ENCODE measurements around the gene CASR. TPM values are rescaled to one million over a fixed set of nuclear protein-coding genes. Genes with fewer than 3 reads are reported as not detected.

CASR gene
- total RNA-seq, 2 donors from 2014 or later: 1.2 TPM; not detected in 1

GRCh38 chr3:122219242-122219872 is 35.9 kb downstream of the CASR start:
- intact Hi-C loops (cut with DNase I): no loop called here
- no peak overlapping the region for H3K27ac ChIP-seq
- no peaks in the 10 kb centered on the region for H3K27me3 ChIP-seq (replicated peaks; ENCODE audit: insufficient read depth)
- H3K4me3 ChIP-seq: no peak overlapping the region
- no peaks in the 10 kb centered on the region for H3K4me1 ChIP-seq (replicated peaks)
- H3K9me3 ChIP-seq: no peaks in the 10 kb centered on the region
- TF ChIP-seq CTCF (IDR thresholded peaks at IDR 0.05) (no peak), POLR2A (IDR thresholded peaks at IDR 0.05) (no peak)
- DNase-seq (ENCODE audit: low spot score): no peak
- WGBS: 91% methylated on average over 1 of the region's 1 CpG
- no peaks in the 10 kb centered on the region for H3K36me3 ChIP-seq

- H3K4me1 ChIP-seq (replicated peaks): no peaks in the 10 kb centered on the region
- intact Hi-C loops (cut with DNase I): no loop called here
These were observed 43.7 kb downstream of the CASR start for GRCh38 chr3:122227036-122227781.

GRCh38 chr3:122230174-122230573 is 46.7 kb downstream of the CASR start:
- intact Hi-C loops (cut with DNase I): no loop called here
- TF ChIP-seq CTCF (IDR thresholded peaks at IDR 0.05) (no peak), POLR2A (IDR thresholded peaks at IDR 0.05) (no peak), POLR2AphosphoS5 (IDR thresholded peaks at IDR 0.05) (no peak)
- 82% methylated on average over 23 of the region's 23 CpGs for WGBS
- H3K4me1 ChIP-seq (replicated peaks): no peaks in the 10 kb centered on the region
- no peak for DNase-seq (ENCODE audit: low spot score)
- no peaks in the 10 kb centered on the region for H3K27me3 ChIP-seq (replicated peaks; ENCODE audit: insufficient read depth)
- H3K36me3 ChIP-seq: no peaks in the 10 kb centered on the region
- H3K9me3 ChIP-seq: no peaks in the 10 kb centered on the region
- no peak overlapping the region for H3K27ac ChIP-seq
- no peak overlapping the region for H3K4me3 ChIP-seq

More at GRCh38 chr3:122227036-122227781, 43.7 kb downstream of the CASR start:
- no peak overlapping the region for H3K4me3 ChIP-seq
- WGBS: 90% methylated on average over 23 of the region's 23 CpGs
- no peaks in the 10 kb centered on the region for H3K27me3 ChIP-seq (replicated peaks; ENCODE audit: insufficient read depth)
- no peaks in the 10 kb centered on the region for H3K36me3 ChIP-seq
- no peaks in the 10 kb centered on the region for H3K9me3 ChIP-seq
- H3K27ac ChIP-seq: no peak overlapping the region
- TF ChIP-seq CTCF (IDR thresholded peaks at IDR 0.05) (no peak), POLR2AphosphoS5 (IDR thresholded peaks at IDR 0.05) (no peak), POLR2A (IDR thresholded peaks at IDR 0.05) (no peak)
- DNase-seq (ENCODE audit: low spot score): no peak

GRCh38 chr3:122231465-122232157 is 48.1 kb downstream of the CASR start:
- no peak overlapping the region for H3K27ac ChIP-seq
- intact Hi-C loops (cut with DNase I): no loop called here
- TF ChIP-seq POLR2AphosphoS5 (IDR thresholded peaks at IDR 0.05) (no peak), POLR2A (IDR thresholded peaks at IDR 0.05) (no peak), CTCF (IDR thresholded peaks at IDR 0.05) (no peak)
- 28% methylated on average over 9 of the region's 9 CpGs for WGBS
- no peak for DNase-seq (ENCODE audit: low spot score)
- no peaks in the 10 kb centered on the region for H3K4me1 ChIP-seq (replicated peaks)
- no peaks in the 10 kb centered on the region for H3K36me3 ChIP-seq
- no peaks in the 10 kb centered on the region for H3K27me3 ChIP-seq (replicated peaks; ENCODE audit: insufficient read depth)
- no peak overlapping the region for H3K4me3 ChIP-seq
- no peaks in the 10 kb centered on the region for H3K9me3 ChIP-seq
